Breast epithelium (tissue), 3 donors: ENCODE measurements around the gene COL4A2.

ENCODE experiments used
- POLR2AphosphoS5 ChIP-seq, 3 donors: sonication (generic); formaldehyde crosslinking; IDR thresholded peaks; one replicate each; pipeline ENCODE4 v1.6.1; 2017; ENCODE audit warnings: antibody characterized with exemption in 3 of 3
- TF ChIP-seq, protein P1 (sequence below), 3 donors: fragments of 450-650 bp; IDR thresholded peaks; one replicate each; pipeline ENCODE4 v1.5.1; 2016 to 2017; ENCODE audit warnings: antibody characterized with exemption in 3 of 3, mild to moderate bottlenecking in 3 of 3, moderate library complexity in 3 of 3

DNA sequence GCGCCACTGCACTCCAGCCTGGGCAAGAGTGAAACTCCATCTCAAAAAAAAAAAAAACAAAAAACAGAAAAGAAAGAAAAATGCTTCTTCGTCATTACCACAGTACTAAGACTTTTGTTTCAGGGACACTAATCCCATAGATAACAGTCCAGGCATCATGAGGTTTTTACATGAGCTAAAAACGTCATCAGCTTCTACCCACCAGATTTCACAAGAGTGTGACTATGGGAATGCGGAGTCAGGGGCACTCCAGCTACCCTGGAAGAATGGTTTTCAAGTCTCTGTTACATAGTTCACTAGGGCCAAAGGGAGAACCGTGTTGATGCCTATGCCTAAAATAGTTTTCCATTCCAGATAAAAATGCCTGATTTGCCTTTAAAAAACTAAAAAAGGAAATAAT, 221.3 kb downstream of the COL4A2 start:
- TF ChIP-seq, protein P1, sequence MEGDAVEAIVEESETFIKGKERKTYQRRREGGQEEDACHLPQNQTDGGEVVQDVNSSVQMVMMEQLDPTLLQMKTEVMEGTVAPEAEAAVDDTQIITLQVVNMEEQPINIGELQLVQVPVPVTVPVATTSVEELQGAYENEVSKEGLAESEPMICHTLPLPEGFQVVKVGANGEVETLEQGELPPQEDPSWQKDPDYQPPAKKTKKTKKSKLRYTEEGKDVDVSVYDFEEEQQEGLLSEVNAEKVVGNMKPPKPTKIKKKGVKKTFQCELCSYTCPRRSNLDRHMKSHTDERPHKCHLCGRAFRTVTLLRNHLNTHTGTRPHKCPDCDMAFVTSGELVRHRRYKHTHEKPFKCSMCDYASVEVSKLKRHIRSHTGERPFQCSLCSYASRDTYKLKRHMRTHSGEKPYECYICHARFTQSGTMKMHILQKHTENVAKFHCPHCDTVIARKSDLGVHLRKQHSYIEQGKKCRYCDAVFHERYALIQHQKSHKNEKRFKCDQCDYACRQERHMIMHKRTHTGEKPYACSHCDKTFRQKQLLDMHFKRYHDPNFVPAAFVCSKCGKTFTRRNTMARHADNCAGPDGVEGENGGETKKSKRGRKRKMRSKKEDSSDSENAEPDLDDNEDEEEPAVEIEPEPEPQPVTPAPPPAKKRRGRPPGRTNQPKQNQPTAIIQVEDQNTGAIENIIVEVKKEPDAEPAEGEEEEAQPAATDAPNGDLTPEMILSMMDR (IDR thresholded peaks at IDR 0.05), result no peak
- no peak for TF ChIP-seq POLR2AphosphoS5 (IDR thresholded peaks at IDR 0.05)
